ENCODE data around the gene TEAD4.

Gene TEAD4

GRCh38 chr12:3083241-3083920 is 124.2 kb downstream of the TEAD4 start:
- DNase-seq (ENCODE audit: low spot score) = no peak

- no peak for DNase-seq (ENCODE audit: low spot score)
These were observed 124.7 kb downstream of the TEAD4 start for GRCh38 chr12:3083921-3084347.

GRCh38 chr12:3084742-3085141 is 125.5 kb downstream of the TEAD4 start:
- DNase-seq (ENCODE audit: low spot score) = no peak

GRCh38 chr12:3085341-3086139 is 126.3 kb downstream of the TEAD4 start:
- DNase-seq (ENCODE audit: low spot score) = no peak

GRCh38 chr12:3086211-3086610 is 127.0 kb downstream of the TEAD4 start:
- no peak for DNase-seq (ENCODE audit: low spot score)

GRCh38 chr12:3086729-3087323 is 127.6 kb downstream of the TEAD4 start:
- no peak for DNase-seq (ENCODE audit: low spot score)

- no peak for DNase-seq (ENCODE audit: low spot score)
These were observed 128.8 kb downstream of the TEAD4 start for GRCh38 chr12:3087758-3088650.

GRCh38 chr12:3089588-3089987 is 130.4 kb downstream of the TEAD4 start:
- DNase-seq (ENCODE audit: low spot score) = no peak

Measured in CD4-positive, alpha-beta T cell treated with Interleukin-2 at 100 ng/mL for 4 hours (primary cell).